Heart left ventricle (tissue), 13 donors: ENCODE measurements around the gene SLC1A4.

Experiments used
- POLR2A ChIP-seq, 2 donors: fragments of 450-650 bp; IDR thresholded peaks; one replicate each; pipeline ENCODE4 v1.6.1; 2017; ENCODE audit warnings: antibody characterized with exemption in 2 of 2, mild to moderate bottlenecking in 2 of 2, moderate library complexity in 2 of 2
- TF ChIP-seq, protein P1 (sequence below), 12 donors: fragments of 200-600 bp; sonication (generic) in 4 of 12; IDR thresholded peaks; one replicate each; pipeline versions ENCODE4 v1.5.0 to v1.8.0; 2018 to 2022; ENCODE audit warnings: antibody characterized with exemption in 12 of 12, mild to moderate bottlenecking in 5 of 12
- donor health status: ischemic (EF 13 %, LVEDD 7.1; RV severe dilation, severe dysfunction).
- donor health status: DM: no; HTN: yes; CAD: no.
- donor health status: DM: no; HTN: no; CAD: no.
- donor health status: ischemic (EF 25% LVEDD 6.9; RV normal size, moderate dysfunction).
- donor health status: ischemic (EF 25% LVEDD 5.7; RV mildly dilated, moderate dysfunction).
- donor health status: ischemic (EF 35%, LVEDD 5.7; RV mildly dilated, moderate dysfunction).
- donor health status: nonischemic (EF 11% LVEDD 7.7; RV severe dilation, severe dysfunction).
- donor health status: DM: yes; HTN: yes; CAD: no.
- donor health status: PGD.
- donor health status: ischemic (EF 29% LVEDD 5.4; RV normal size, mild dysfunction).
- donor health status: nonischemic (EF 23%, LVEDD 6.1; RV moderate dilation, normal function).

DNA sequence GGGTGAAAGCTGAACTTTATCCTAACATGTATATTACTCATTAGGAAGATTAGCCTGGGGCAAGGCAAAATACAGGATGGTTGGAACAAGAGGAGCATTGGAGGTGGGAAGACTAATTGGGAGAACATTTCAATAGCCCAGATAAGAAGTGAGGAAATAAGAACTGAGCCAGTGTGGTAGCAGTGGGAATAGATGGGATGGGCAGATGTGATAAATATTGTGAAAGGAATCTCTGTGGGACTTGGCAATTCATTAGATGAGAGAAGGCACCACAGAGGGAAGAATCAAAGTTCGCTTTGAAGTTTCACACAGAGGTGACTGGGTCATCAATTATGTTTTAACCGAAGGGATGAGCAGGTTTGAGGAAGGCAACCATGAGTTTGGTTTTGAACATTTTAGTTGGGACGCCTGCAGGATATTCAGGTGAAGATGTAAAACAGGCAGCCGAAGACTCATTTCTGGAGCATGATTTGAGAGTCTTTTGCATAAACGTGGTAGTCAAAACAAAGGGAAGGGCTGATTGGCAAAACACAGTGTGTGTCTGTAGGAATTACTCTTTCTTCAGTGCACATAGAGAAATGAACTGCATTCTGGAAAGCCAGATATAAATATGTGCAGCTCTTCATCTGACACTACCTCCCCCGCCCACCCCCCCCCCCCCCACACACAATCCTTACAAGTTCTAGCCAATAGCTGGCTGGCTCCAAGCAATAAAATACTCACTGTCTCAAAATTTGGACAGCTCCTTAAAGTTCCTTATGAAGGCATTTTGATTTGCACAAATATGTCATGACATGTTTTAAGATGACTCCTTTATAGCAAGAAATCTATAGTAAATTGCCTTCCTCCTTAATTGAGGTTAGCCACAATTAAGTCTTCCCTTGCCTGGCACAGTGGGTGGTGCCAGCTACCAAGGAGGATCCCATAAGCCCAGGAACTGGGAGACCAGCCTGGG lies 1.9 kb upstream of the SLC1A4 start:
- TF ChIP-seq, protein P1, sequence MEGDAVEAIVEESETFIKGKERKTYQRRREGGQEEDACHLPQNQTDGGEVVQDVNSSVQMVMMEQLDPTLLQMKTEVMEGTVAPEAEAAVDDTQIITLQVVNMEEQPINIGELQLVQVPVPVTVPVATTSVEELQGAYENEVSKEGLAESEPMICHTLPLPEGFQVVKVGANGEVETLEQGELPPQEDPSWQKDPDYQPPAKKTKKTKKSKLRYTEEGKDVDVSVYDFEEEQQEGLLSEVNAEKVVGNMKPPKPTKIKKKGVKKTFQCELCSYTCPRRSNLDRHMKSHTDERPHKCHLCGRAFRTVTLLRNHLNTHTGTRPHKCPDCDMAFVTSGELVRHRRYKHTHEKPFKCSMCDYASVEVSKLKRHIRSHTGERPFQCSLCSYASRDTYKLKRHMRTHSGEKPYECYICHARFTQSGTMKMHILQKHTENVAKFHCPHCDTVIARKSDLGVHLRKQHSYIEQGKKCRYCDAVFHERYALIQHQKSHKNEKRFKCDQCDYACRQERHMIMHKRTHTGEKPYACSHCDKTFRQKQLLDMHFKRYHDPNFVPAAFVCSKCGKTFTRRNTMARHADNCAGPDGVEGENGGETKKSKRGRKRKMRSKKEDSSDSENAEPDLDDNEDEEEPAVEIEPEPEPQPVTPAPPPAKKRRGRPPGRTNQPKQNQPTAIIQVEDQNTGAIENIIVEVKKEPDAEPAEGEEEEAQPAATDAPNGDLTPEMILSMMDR (IDR thresholded peaks at IDR 0.05), result no peak
- TF ChIP-seq POLR2A (IDR thresholded peaks at IDR 0.05), result no peak
